K562 (cell line): ENCODE results near the gene CNPY4. TPM values are rescaled to one million over a fixed set of nuclear protein-coding genes. Genes with fewer than 3 reads are reported as not detected.

Experiments used
- CBX1 ChIP-seq: sonication (generic); IDR thresholded peaks from 2 replicates; pipeline ENCODE4 v1.6.1; 2016; ENCODE audit warnings: antibody characterized with exemption, low read depth, mild to moderate bottlenecking
- CEBPB ChIP-seq: fragments of 450-650 bp; IDR thresholded peaks from 2 replicates; pipeline ENCODE4 v1.6.1; 2016; ENCODE audit warnings: missing genetic modification characterization, missing compliant biosample characterization
- ELF4 ChIP-seq: fragments of 450-650 bp; formaldehyde crosslinking; IDR thresholded peaks from 2 replicates; pipeline ENCODE4 v1.4.0; 2022; ENCODE audit warnings: missing genetic modification characterization
- EZH2 ChIP-seq: IDR thresholded peaks from 2 replicates; pipeline ENCODE4 v1.6.1; 2012; ENCODE audit warnings: low read depth, mild to moderate bottlenecking, inconsistent platforms, low read length, borderline replicate concordance
- KDM2B ChIP-seq: fragments of 250-450 bp; sonication (Bioruptor Pico); IDR thresholded peaks from 2 replicates; pipeline ENCODE4 v1.8.0; 2021; ENCODE audit warnings: mild to moderate bottlenecking, moderate library complexity
- STAT6 ChIP-seq: sonication (generic); formaldehyde crosslinking; IDR thresholded peaks from 2 replicates; pipeline ENCODE4 v1.8.1; 2023; ENCODE audit warnings: mild to moderate bottlenecking, missing genetic modification reagents
- ZBTB40 ChIP-seq, 2 experiments: fragments of 450-650 bp in 1 of 2; sonication (generic) in 1 of 2; formaldehyde crosslinking in 1 of 2; IDR thresholded peaks; 2 replicates each; pipeline versions ENCODE4 v1.7.1 to v1.9.0; 2016 to 2022; ENCODE audit warnings: inconsistent platforms in 1 of 2, mild to moderate bottlenecking in 1 of 2, missing genetic modification reagents in 1 of 2
- ZNF232 ChIP-seq: sonication (generic); formaldehyde crosslinking; IDR thresholded peaks from 2 replicates; pipeline ENCODE4 v1.8.0; 2022; ENCODE audit warnings: mild to moderate bottlenecking, missing genetic modification reagents
- polyA plus RNA-seq, 8 experiments: library from polyadenylated mRNA; depleted of rRNA in 4 of 8; stranded (reverse) in 5 of 8; unstranded in 3 of 8; fragments of >200 nt; fragmentation: Nextera tagmentation in 2 of 8; fragmentation: Illumina TruSeq in 1 of 8; extraction: Ambion mirVana in 2 of 8; extraction: Trizol in 1 of 8; gene quantifications; 2 replicates each; pipeline versions ENCODE4 v1.2.1 to v1.2.3, GENCODE V29; 2011 to 2014; ENCODE audit warnings: inconsistent platforms in 1 of 8, missing spikeins in 1 of 8
- total RNA-seq, 7 experiments: library from RNA; depleted of rRNA in 6 of 7; stranded (reverse); fragments of >200 nt in 6 of 7; fragmentation: Illumina TruSeq in 2 of 7; extraction: Trizol in 2 of 7; gene quantifications; 2 replicates each; pipeline versions ENCODE4 v1.2.1 to v1.2.3, GENCODE V29; 2011 to 2021; ENCODE audit warnings: low replicate concordance in 1 of 7
- TF ChIP-seq, protein P1 (sequence below): fragments of 450-650 bp; IDR thresholded peaks from 2 replicates; pipeline ENCODE4 v1.6.1; 2018; ENCODE audit not compliant: partially characterized antibody

Gene CNPY4
- total and polyA plus RNA-seq, 9 of the 15 experiments (the other 6 are each of a cell fraction or from before 2014, with no cell fraction given) = 1.9 to 11.2 (median 7.0) TPM

DNA sequence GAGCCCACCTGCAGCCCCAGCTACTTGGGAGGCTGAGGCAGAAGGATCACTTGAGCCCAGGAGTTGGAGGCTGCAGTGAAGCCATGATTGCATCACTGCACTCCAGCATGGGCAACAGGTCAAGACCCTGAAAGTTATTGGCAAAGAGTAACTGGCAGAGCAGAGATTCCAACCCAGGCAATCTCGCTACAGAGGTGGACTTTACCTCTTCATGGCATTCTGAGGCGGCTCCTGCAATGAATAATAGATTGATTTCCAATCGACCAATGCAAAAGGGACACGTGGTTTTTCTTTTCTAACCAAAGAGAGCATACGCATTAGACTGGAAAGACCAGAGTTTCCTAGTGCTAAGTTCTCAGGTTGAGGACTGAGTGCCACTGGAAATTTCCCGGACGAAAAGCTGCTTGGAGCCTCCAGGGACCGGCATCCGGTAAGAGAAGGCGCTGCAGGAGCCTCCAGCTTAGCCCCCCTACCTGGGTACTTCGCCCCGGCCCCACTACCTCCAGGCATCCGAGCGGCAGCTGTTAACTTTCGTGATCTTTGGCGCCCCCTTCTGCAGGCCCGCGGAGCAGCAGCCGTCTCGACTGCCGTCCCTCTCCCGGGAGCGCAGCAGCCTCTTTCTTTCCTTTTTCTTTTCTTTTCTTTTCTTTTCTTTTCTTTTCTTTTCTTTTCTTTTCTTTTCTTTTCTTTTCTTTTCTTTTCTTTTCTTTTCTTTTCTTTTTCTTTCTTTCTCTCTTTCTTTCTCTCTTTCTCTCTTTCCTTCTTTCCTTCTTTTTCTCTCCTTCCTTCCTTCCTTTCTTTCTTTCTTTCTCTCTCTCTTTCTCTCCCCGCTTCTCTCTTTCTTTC is 11.4 kb downstream of the CNPY4 start (continued):
- TF ChIP-seq EZH2 = no peak
- peak; percentile 80; the same call in 1 of the 2 replicates for TF ChIP-seq STAT6
- TF ChIP-seq CBX1 = no peak
- 0 out of 2 replicates have a peak, but pooled peaks have one; percentile 21 for TF ChIP-seq ELF4 (CRISPR knock-in tag)
- peak; percentile 90 for TF ChIP-seq CEBPB (tag)
- no peak for TF ChIP-seq KDM2B (CRISPR knock-in tag)
- no peak for TF ChIP-seq ZNF232 (CRISPR knock-in tag)
- TF ChIP-seq, protein P1, sequence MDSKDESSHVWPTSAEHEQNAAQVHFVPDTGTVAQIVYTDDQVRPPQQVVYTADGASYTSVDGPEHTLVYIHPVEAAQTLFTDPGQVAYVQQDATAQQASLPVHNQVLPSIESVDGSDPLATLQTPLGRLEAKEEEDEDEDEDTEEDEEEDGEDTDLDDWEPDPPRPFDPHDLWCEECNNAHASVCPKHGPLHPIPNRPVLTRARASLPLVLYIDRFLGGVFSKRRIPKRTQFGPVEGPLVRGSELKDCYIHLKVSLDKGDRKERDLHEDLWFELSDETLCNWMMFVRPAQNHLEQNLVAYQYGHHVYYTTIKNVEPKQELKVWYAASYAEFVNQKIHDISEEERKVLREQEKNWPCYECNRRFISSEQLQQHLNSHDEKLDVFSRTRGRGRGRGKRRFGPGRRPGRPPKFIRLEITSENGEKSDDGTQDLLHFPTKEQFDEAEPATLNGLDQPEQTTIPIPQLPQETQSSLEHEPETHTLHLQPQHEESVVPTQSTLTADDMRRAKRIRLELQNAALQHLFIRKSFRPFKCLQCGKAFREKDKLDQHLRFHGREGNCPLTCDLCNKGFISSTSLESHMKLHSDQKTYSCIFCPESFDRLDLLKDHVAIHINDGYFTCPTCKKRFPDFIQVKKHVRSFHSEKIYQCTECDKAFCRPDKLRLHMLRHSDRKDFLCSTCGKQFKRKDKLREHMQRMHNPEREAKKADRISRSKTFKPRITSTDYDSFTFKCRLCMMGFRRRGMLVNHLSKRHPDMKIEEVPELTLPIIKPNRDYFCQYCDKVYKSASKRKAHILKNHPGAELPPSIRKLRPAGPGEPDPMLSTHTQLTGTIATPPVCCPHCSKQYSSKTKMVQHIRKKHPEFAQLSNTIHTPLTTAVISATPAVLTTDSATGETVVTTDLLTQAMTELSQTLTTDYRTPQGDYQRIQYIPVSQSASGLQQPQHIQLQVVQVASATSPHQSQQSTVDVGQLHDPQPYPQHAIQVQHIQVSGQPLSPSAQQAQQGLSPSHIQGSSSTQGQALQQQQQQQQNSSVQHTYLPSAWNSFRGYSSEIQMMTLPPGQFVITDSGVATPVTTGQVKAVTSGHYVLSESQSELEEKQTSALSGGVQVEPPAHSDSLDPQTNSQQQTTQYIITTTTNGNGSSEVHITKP = peak; percentile 40
- peak; percentile 31; the same call in 1 of the 2 replicates for TF ChIP-seq ZBTB40 (IDR thresholded peaks at IDR 0.05)
- no peak for TF ChIP-seq ZBTB40 (CRISPR knock-in tag; IDR thresholded peaks at IDR 0.05)
